Sigmoid colon (tissue), 4 donors: ENCODE measurements around the gene HPCAL1.

Experiments used
- CTCF ChIP-seq, 4 experiments: fragments of 450-650 bp in 3 of 4; fragments of 200-600 bp in 1 of 4; IDR thresholded peaks; one replicate each; pipeline ENCODE4 v1.5.1; 2016 to 2019; ENCODE audit warnings: antibody characterized with exemption in 4 of 4, mild to moderate bottlenecking in 3 of 4, moderate library complexity in 2 of 4
- EP300 ChIP-seq, 4 donors: sonication (generic); formaldehyde crosslinking; IDR thresholded peaks; one replicate each; pipeline ENCODE4 v1.6.1; 2017; ENCODE audit warnings: antibody characterized with exemption in 4 of 4
- POLR2A ChIP-seq, 2 donors: fragments of 450-650 bp; IDR thresholded peaks; one replicate each; pipeline ENCODE4 v1.6.1; 2016; ENCODE audit warnings: antibody characterized with exemption in 2 of 2, mild to moderate bottlenecking in 2 of 2, moderate library complexity in 2 of 2

GRCh38 chr2:10326707-10327594 is 24.2 kb downstream of the HPCAL1 start:
- TF ChIP-seq EP300 (IDR thresholded peaks at IDR 0.05) (no peak), CTCF (IDR thresholded peaks at IDR 0.05) (no peak), POLR2A (IDR thresholded peaks at IDR 0.05) (no peak)
